ENCODE results near the gene EIF3F. TPM values are rescaled to one million over a fixed set of nuclear protein-coding genes. Genes with fewer than 3 reads are reported as not detected.

The EIF3F gene
- total and polyA plus RNA-seq, 9 of the 15 experiments (the other 6 are each of a cell fraction or from before 2014, with no cell fraction given): 50.1 to 259 (median 135) TPM

- TF ChIP-seq MLLT1 (IDR thresholded peaks at IDR 0.05): no peak
- TF ChIP-seq FOSL1 (tag; conservative IDR thresholded peaks at IDR 0.05): no peak
Measured at GRCh38 chr11:8015753-8016239, 28.7 kb downstream of the EIF3F start (continued).

- Histone ChIP-seq H3K79me2 (ENCODE audit: control insufficient read depth, insufficient read depth, low read length) (no peaks in the 10 kb centered on the region), H3K27me3 (ENCODE audit: control insufficient read depth in 2 of 2, insufficient read depth in 2 of 2, low read length in 2 of 2) (peaks cover 14 to 36% of the 10 kb centered on the region in 2 experiments; a peak in 4 of 5 replicates), H4K20me1 (replicated peaks; ENCODE audit: control insufficient read depth, insufficient read depth, low read length) (no peaks in the 10 kb centered on the region), H3K4me1 (replicated peaks in 1 of 2; ENCODE audit: control insufficient read depth in 2 of 2, insufficient read depth in 2 of 2, low read length in 2 of 2) (peaks cover 0 to 11% of the 10 kb centered on the region in 2 experiments; a peak in 2 of 5 replicates), H3K4me2 (ENCODE audit: insufficient read depth, low read length) (no peak overlapping the region), H3K9me3 (replicated peaks; ENCODE audit: control insufficient read depth, insufficient read depth, low read depth, low read length) (no peaks in the 10 kb centered on the region), H3K9me1 (ENCODE audit: control insufficient read depth, insufficient read depth, low read length) (no peaks in the 10 kb centered on the region), H3K36me3 (ENCODE audit: control insufficient read depth, insufficient read depth, low read length) (no peaks in the 10 kb centered on the region), H3K27ac (ENCODE audit: extremely low read depth, low read depth, low read length) (no peak overlapping the region), H3K4me3 (no peak overlapping the region), H2AFZ (ENCODE audit: low read depth, low read length) (no peak overlapping the region), H3K9ac (ENCODE audit: insufficient read depth in 1 of 2, low read depth in 2 of 2, low read length in 2 of 2) (no peak overlapping the region)
- no peak for FAIRE-seq
- whole genome bisulfite sequencing (ENCODE audit: insufficient coverage, low coverage, missing lambda C conversion rate): 6% methylated on average over 4 of the region's 4 CpGs
- intact Hi-C loops (cut with micrococcal nuclease): no loop called here
- ChIA-PET POLR2A (interaction anchor here (0.6 to 0.9 kb wide), 2 partner anchors 63 to 1798 kb away, joined by 3 to 4 read pairs; no protein-coding TSS in a partner anchor), CTCF (ENCODE audit: low intra/inter-chr PET ratio) (no interaction called here)
- no peak for ATAC-seq
- no peak for DNase-seq (ENCODE audit: extremely low read depth in 1 of 4, low spot score in 3 of 4)
- in situ Hi-C loops (cut with MboI): no loop called here
- no peak for TF ChIP-seq ZNF395 (CRISPR knock-in tag; IDR thresholded peaks at IDR 0.05)
- BruUV-seq (replicated peaks): no TSS peak
Measured at GRCh38 chr11:8016440-8016839, 29.3 kb downstream of the EIF3F start.

All from K562 (cell line).